OCI-LY3 (cell line): Measurements from ENCODE around the gene LHX4.

Experiments used
- EZH2phosphoT487 ChIP-seq: fragments of 200-600 bp; shearing (Covaris generic); IDR thresholded peaks from 2 replicates; pipeline ENCODE4 v1.6.1; 2018; ENCODE audit warnings: antibody characterized with exemption, mixed run types, low read depth
- TF ChIP-seq, protein P1 (sequence below): fragments of 200-600, 300-600 bp; sonication (generic); IDR thresholded peaks from 2 replicates; pipeline ENCODE4 v1.5.1; 2014; ENCODE audit warnings: antibody characterized with exemption, low read length, low read depth

GRCh38 chr1:180283098-180283497, 53.0 kb downstream of the LHX4 start:
- TF ChIP-seq, protein P1, sequence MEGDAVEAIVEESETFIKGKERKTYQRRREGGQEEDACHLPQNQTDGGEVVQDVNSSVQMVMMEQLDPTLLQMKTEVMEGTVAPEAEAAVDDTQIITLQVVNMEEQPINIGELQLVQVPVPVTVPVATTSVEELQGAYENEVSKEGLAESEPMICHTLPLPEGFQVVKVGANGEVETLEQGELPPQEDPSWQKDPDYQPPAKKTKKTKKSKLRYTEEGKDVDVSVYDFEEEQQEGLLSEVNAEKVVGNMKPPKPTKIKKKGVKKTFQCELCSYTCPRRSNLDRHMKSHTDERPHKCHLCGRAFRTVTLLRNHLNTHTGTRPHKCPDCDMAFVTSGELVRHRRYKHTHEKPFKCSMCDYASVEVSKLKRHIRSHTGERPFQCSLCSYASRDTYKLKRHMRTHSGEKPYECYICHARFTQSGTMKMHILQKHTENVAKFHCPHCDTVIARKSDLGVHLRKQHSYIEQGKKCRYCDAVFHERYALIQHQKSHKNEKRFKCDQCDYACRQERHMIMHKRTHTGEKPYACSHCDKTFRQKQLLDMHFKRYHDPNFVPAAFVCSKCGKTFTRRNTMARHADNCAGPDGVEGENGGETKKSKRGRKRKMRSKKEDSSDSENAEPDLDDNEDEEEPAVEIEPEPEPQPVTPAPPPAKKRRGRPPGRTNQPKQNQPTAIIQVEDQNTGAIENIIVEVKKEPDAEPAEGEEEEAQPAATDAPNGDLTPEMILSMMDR: no peak
- TF ChIP-seq EZH2phosphoT487: no peak
